ENCODE measurements around the gene MYO3B.

- no peak for TF ChIP-seq POLR2A (IDR thresholded peaks at IDR 0.05)
- no peak for TF ChIP-seq CTCF (IDR thresholded peaks at IDR 0.05)
These were observed 3.7 kb downstream of the MYO3B start for GRCh38 chr2:170181602-170182001.
